Ramos (cell line): ENCODE measurements around the gene ABR.

Experiments
- in situ Hi-C: fragments of 300-500 bp; cut with MboI; formaldehyde crosslinking; loops from one replicate; pipeline ENCODE4 v1.14.3; 2022; ENCODE audit warnings: low sequenced_read_pairs; ENCODE audit not compliant: unreplicated experiment

The ABR gene

GRCh38 chr17:1002771-1003555 is 176.8 kb downstream of the ABR start:
- in situ Hi-C loops, result no loop called here

GRCh38 chr17:1002412-1002753 is 177.4 kb downstream of the ABR start:
- in situ Hi-C loops, result no loop called here

- in situ Hi-C loops, result no loop called here
These were observed 178.0 kb downstream of the ABR start for GRCh38 chr17:1001640-1002411.

- in situ Hi-C loops, result no loop called here
These were observed 179.0 kb downstream of the ABR start for GRCh38 chr17:1000597-1001461.

- in situ Hi-C loops, result loop anchor here (10.0 kb wide), 1 partner anchor 203 kb away; no protein-coding TSS in a partner anchor
These were observed 181.7 kb downstream of the ABR start for GRCh38 chr17:998111-998510.

GRCh38 chr17:996554-997344 is 183.0 kb downstream of the ABR start, which contains the start of gene TIMM22:
Gene TIMM22 (plus strand): TSS chr17:997129. CDS start chr17:997143, 14 bp downstream.
- in situ Hi-C loops, result loop anchor here (10.0 kb wide), 1 partner anchor 202 kb away; no protein-coding TSS in a partner anchor

- in situ Hi-C loops, result loop anchor here (10.0 kb wide), 1 partner anchor 201 kb away; no protein-coding TSS in a partner anchor
These were observed 184.5 kb downstream of the ABR start for GRCh38 chr17:995324-995723.

GRCh38 chr17:992933-993332 is 186.8 kb downstream of the ABR start:
- in situ Hi-C loops, result loop anchor here (10.0 kb wide), 1 partner anchor 198 kb away; no protein-coding TSS in a partner anchor

GRCh38 chr17:988561-988960 is 191.2 kb downstream of the ABR start:
- in situ Hi-C loops, result no loop called here

- in situ Hi-C loops, result no loop called here
These were observed 191.8 kb downstream of the ABR start for GRCh38 chr17:987931-988330.

- in situ Hi-C loops, result no loop called here
These were observed 193.4 kb downstream of the ABR start for GRCh38 chr17:986322-986929.

- in situ Hi-C loops, result no loop called here
These were observed 195.9 kb downstream of the ABR start for GRCh38 chr17:983921-984320.

GRCh38 chr17:981292-981658 is 198.5 kb downstream of the ABR start:
- in situ Hi-C loops, result no loop called here

GRCh38 chr17:980406-981291 is 199.1 kb downstream of the ABR start:
- in situ Hi-C loops, result no loop called here

GRCh38 chr17:979539-980405 is 200.0 kb downstream of the ABR start, which contains the start of gene NXN:
Gene NXN (minus strand): TSS chr17:979776.
- in situ Hi-C loops, result no loop called here

GRCh38 chr17:979212-979538 is 200.6 kb downstream of the ABR start:
- in situ Hi-C loops, result no loop called here
